SKM-1 (cell line): ENCODE data around the gene GAR1.
"Not testable (repeated sequence)": the region's sequence is repeated elsewhere in the genome, so short reads cannot be mapped to it uniquely, and the experiment has no call there.

Source experiments
- DNase-seq: peaks from one replicate; lab custom pipeline; 2025; ENCODE audit not compliant: unreplicated experiment; lab: John Stamatoyannopoulos, UW

GAR1 gene

DNA sequence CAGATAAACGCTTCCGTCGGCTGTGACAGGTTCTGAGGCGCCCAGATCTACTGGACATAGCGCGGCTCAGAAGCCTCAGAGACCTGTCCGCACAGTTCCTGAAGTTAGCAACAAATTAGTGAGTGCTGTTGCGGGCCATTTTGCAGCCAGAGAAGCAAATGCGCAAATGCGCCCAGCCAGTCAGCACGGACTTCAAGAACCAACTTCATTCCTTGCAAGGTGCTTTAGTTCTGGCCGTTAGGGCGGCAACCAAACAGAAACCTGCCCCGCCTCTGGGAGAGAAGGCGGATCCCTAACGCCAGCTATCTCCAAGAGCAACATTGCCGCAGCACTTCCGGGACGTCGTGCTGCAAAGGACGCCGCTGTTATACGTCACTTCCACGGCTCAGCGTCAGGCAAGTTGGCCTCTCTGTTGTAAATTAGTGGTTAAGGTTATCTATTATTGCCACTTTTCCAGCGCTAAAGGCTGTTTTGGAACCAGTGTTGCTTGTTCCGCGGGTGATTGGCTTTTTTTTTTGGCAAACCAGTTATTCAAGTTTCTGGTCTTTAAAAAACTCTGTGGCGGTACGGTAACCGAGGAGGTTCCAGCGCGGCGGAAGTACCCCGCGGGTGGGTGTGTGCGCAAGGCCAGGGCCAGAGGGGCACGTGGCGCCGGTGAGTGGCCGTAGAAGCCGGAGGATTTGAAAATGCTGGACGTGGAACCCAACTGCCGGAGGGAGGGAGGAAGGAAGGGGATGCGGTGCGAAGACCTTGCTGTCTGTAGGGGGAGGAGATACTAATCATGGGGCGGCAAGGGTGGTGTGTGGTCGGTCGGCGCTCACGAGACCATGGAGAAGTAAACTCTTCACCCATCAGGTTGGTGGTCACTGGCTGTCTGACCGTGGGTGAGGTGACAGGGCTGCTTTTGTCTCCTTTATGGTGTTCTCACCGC, at the start of gene GAR1:
TSS of gene GAR1 (plus strand) at position 612 of the 931 bp plus-strand sequence. CDS start 403 bp downstream, outside the sequence.
- DNase-seq: peak; percentile 79

DNA sequence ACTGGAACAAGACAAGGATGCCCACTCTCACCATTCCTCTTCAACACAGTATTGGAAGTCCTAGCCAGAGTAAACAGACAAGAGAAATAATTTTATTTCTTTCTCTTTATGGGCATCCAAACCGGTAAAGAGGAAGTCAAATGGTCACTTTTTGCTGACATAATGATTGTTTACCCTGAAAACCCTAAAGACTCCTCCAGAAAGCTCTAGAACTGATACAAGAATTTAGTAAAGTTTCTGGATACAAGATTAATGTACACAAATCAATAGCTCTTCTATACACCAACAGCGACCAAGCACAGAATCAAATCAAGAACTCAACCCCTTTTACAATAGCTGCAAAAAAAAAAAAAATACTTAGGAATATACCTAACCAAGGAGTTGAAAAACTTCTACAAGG, 33.5 kb upstream of the GAR1 start:
- DNase-seq: not testable (repeated sequence)

DNA sequence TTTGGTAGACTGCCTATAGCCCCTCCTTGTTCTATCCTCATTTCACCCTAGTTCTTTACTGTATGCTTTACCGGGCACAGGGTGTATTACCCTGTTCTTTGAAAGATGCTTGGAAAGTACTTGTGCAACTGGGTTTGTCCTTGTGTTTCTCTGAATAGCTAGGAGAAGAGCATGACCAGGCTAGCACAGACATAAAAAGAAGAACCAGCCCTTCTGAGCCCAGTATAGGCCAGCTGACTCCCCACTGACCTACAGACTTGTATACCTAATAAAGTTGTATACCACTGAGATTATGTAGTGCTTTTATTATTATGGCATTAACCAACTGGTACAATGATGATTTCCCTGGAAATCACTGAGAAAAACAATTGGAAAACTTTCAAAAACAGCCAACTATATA, 28.7 kb upstream of the GAR1 start:
- no peak for DNase-seq

DNA sequence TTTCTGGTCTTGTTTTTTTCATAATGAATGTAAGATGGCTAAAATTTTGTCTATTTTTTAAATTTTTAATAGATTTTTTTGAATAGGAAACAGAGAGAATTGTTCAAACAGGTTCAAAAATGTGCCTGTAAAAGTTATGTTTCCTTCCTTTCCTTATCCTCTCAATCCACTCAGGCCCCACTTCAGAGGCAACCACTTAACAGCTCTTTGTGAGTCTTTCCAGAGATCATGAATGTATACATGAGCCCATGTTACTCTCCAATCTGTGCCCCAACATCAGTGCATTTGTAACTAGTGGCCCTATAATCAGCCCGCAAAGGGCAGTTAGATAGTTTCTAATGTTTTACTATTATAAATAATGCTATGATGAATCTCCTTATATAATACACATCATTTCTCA, 27.8 kb upstream of the GAR1 start:
- DNase-seq: no peak

GRCh38 chr4:109795059-109795458, 20.5 kb upstream of the GAR1 start:
- DNase-seq: no peak

- no peak for DNase-seq
Observed at GRCh38 chr4:109798866-109799265, 16.7 kb upstream of the GAR1 start.

DNA sequence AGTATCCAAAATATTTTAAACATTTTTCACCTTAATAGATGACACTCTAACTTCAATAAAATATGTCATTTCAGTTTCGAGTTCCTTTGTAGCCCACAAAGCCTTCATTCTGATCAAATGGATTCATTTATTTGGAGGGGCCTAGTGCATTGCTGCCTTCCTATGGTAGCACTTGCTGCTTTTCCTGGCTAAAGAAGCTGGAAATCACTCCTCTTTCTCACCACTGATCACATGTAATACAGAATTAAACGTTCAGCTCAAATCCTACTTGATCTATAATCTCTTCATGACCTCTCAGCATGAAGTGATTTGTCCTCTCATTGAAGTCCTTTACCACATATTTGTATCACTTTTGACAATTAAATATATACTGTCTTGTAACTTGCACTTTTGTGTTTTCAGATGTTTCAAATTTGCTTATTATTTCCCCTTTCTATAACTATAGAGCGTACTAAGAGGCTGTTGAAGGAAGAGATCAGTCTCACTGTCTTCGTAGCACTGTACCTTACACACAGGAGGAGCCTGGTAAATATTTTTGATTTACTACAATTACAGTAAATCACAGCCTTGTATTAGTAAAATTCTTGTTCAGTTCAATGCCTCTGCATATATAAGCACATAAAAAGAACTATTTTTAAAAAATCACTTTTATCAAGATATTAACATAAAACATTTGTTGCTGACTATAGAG, 14.3 kb upstream of the GAR1 start:
- DNase-seq: no peak

- DNase-seq: no peak
Observed at GRCh38 chr4:109801895-109802319, 13.7 kb upstream of the GAR1 start, which contains the start of gene CFI. CFI (minus strand) TSS chr4:109801999; CDS start chr4:109801971, 28 bp downstream.

DNA sequence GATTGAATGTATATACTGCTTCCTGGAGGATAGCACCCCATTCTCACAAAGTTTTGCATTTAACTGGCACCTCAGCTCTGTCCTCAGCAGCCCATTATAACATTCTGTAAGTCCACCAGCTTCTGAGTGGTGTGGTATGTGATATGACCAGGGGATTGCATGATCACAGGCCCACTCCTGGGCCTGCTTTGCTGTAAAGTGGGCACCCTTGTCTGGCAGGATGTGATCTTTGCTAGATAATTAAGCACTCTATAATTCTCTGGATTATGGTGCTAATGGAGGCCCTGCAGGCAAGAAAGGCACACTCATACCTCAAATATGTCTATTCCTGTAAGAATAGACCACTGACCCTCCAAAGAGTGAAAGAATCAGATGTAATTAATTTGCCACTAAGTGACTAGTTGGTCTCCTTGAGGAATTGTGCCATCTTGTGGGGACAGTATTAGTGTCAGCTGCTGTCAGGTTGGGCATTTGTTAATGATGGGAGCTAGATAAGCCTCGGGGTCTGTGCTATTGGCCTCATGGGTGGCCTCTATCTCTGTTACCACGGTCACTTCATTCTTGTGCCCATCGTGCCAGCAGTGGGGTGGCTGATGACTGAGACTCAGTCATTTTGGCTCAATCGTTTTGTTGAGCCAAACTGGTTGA, 11.5 kb upstream of the GAR1 start:
- peak; percentile 3 for DNase-seq

GRCh38 chr4:109809655-109810054, 5.9 kb upstream of the GAR1 start:
- DNase-seq: no peak

GRCh38 chr4:109810552-109811387, 4.8 kb upstream of the GAR1 start:
- DNase-seq: no peak

DNA sequence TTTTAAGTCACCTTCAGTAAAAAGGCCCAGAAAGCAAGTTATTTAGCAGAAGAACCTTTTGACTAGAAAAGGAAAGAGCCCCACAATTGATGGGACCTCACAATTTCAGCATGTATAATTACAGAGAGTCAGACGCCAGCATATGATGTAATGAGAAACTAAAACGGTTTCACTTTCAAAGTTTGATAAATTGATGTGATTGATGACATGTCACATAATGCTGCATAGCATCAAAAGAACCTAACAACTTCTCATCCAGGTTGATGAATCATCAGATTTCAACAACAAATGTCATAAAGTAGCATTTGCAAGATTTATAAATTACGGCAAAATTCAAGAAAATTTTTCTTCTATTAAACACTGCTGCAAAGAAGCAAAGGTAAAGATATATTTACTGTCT, 3.9 kb upstream of the GAR1 start:
- no peak for DNase-seq

DNA sequence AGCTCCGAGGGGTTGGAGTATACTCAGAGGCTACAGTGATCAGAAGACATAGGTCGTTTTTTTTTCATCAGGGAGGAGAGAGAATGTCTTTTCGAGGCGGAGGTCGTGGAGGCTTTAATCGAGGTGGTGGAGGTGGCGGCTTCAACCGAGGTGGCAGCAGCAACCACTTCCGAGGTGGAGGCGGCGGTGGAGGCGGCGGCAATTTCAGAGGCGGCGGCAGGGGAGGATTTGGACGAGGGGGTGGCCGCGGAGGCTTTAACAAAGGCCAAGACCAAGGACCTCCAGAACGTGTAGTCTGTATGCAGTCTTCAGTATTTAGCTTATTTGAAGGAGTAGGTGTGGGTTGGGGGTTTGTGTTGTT, 500 bp downstream of the GAR1 start:
- DNase-seq: no peak

DNA sequence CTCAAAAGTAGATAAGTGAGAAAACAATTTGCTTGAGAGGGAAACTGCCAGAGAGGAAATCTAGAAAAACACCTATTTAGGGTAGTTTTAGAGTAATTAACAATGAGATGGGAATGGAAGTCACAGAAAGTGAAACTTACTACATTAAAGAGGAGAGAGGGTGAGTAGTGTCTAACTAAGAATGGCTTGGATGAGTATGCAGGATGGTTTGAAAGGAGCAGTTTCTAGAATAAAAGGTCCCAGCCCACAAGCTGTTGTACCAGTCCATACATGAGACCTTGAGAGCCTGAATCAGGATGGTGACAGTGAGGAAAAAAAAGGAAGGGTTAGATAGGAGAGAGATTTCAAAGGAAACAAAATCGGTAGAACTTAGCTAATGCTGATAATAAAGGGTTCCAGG, 1.3 kb downstream of the GAR1 start:
- DNase-seq: no peak

DNA sequence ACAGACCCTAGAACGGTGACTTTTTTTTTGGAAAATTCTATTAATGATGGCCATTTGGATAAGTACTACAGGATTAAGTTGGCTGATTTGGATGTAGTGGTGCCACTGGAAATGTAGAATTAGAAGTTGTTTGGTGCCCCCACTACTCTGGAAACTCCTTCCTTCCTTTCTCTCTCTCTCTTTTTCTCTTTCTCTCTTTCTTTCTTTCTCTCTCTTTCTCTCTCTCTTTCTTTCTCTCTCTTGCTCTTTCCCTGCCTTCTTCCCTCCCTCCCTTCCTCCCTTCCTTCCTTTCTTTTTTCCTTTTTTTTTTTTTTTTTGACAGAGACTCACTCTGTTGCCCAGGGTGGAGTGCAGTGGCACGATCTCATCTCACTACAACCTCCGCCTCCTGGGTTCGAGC, 2.7 kb downstream of the GAR1 start:
- no peak for DNase-seq

DNA sequence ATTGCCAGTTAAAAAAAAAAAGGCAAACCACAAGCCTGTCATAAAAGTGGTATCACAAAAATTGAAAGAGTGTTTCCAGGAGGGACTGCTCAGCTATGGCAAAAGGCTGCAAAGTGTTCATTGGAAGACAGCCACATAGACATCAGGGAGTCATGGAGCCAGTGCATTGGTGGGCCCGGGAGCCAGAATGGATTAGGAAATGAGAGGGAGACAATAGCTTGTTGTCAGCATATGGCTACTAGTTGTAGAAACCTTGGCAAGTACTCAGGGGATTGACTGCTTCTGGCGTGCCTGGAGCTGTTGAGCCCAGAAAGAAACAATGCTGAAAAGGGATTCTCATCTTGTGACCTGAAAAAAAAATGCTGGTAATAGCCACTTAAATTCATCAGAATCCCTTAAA, 5.0 kb downstream of the GAR1 start:
- DNase-seq: no peak

- DNase-seq: no peak
Observed at GRCh38 chr4:109821185-109821584, 5.6 kb downstream of the GAR1 start.

DNA sequence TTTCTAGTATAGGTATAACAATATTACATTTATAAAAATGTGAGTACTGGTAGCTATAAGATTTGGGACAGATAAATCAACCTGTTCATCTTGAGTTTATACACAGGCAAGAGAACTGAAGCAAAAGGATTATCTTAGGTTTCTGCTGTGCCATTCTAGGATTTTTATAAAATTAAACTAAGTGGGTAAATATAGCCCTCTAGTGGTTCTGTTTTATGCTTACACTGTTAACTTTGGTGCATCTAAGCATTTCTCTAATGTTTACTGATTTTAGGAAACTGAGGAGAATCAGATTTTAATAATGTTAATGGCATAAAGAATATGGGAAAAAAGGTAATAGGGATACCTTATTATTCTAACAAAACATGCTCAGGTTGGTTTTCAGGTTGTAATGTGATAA, 11.2 kb downstream of the GAR1 start:
- DNase-seq: no peak

DNA sequence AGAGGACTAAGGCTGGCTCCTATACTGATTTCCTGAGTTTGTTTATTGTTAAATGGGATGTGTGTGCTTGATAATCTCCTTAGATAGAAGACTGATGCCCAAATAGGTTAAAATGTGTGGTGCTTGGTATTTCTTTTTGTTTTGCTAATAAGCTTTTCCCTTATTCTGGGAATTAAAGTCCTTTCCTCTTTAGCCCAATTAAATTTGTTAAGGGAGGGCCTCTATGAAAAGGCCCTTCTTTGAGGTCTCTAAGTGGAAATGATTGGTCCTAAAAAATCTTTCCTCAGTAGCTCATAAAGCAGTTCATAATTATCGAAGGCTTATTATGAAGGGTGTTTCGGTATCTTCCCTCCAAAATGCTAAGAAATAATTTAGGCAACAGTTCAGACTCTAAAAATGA, 12.1 kb downstream of the GAR1 start, which contains the start of gene RRH:
TSS of gene RRH (plus strand) at position 301 of the 400 bp plus-strand sequence. CDS start at position 357, 56 bp downstream.
- no peak for DNase-seq

GRCh38 chr4:109833756-109834155, 18.2 kb downstream of the GAR1 start:
- DNase-seq: no peak

GRCh38 chr4:109836985-109837384, 21.4 kb downstream of the GAR1 start:
- no peak for DNase-seq
